Measurements from ENCODE around the gene LRP1. TPM values are rescaled to one million over a fixed set of nuclear protein-coding genes. Genes with fewer than 3 reads are reported as not detected.

LRP1 gene
- total RNA-seq, 1 donor from 2014 or later: 95.7 TPM

DNA sequence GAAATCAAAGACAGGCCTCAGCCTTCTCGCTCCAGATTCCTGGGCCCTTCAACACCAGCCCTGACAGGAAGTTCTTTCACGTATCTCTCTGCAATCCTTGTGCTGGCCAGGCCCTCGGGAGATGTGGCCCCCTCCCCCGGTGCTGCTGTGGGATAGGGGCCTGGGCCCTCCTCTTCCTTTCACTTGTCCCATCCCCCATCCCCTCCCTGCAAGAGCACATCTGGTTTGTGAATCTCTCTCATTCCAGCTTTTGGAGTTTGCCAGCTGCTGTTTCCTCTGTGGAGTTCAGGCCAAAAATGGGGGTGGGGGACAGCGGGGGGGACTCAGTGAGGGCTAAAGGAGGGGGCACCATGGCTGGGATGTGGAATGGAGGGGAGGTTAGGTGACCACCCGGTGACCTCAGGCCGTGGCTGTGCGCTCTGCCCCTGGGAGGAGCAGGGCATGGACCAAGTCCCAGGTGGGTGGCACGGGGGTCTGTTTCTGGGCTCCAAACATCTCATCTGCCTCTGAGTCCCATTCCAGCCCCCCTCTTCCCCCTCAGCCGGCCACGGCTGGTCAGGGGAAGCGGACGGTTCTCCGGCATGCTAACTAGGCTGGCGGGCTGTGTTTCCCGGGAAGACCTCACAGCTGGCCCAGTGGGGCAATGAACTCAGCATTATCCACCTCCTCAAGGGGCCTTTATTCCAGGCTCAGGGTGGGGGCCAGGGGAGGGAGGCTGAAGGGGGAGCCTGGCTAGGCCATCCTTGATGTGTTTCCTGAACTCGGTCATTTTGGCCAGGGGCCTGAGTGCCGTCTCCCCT is 7.4 kb downstream of the LRP1 start:
- Mint-ChIP-seq H3K4me1 (ENCODE audit: low read depth) (peaks cover 34% of the 10 kb centered on the region), H3K36me3 (ENCODE audit: insufficient read depth) (peaks cover 11% of the 10 kb centered on the region), H3K27ac (peak overlapping the region; percentile 73), H3K27me3 (peaks cover 3% of the 10 kb centered on the region), H3K4me3 (ENCODE audit: low read depth) (no peak overlapping the region), H3K9me3 (ENCODE audit: low read depth) (no peaks in the 10 kb centered on the region)
- TF ChIP-seq, protein P1, sequence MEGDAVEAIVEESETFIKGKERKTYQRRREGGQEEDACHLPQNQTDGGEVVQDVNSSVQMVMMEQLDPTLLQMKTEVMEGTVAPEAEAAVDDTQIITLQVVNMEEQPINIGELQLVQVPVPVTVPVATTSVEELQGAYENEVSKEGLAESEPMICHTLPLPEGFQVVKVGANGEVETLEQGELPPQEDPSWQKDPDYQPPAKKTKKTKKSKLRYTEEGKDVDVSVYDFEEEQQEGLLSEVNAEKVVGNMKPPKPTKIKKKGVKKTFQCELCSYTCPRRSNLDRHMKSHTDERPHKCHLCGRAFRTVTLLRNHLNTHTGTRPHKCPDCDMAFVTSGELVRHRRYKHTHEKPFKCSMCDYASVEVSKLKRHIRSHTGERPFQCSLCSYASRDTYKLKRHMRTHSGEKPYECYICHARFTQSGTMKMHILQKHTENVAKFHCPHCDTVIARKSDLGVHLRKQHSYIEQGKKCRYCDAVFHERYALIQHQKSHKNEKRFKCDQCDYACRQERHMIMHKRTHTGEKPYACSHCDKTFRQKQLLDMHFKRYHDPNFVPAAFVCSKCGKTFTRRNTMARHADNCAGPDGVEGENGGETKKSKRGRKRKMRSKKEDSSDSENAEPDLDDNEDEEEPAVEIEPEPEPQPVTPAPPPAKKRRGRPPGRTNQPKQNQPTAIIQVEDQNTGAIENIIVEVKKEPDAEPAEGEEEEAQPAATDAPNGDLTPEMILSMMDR (IDR thresholded peaks at IDR 0.05; ENCODE audit: unreplicated experiment): no peak
- DNase-seq (ENCODE audit: low spot score, unreplicated experiment): no peak

DNA sequence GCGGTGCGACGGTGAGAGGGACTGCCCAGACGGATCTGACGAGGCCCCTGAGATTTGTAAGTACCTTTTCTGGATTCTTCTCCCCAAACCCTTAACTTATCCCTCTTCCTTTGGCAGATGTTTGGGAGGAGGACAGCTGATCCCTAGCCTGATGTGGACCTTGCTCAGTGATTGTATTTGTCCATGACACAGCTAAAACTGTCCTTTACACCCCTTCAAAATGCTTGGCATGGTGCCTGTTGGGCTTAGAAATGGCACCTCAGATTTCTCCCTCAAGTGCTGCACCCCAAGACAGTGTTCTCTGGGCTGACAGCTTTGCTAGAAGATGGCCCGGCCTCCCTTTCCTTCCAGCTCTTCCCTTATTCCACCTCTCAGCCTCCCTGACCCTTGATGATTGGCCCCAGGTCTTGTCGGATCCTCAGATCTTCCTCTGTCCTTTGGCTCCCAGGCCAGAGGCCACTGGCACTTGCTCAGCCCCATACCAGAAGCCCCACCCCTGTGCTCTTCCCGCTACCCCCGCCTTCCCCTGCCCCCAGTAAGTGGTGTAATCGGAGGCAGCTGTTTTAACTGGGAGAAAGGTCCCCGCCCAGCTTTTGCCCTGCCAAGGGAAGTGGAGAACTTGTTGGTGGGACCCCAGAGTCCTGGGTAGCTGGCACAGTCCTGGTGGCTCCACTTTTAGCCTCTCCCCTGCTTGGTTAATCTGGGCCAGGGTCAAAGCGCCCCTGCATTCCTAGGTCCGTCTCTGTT is 10.4 kb downstream of the LRP1 start:
- no peak overlapping the region for H3K4me3 Mint-ChIP-seq (ENCODE audit: low read depth)
- no peaks in the 10 kb centered on the region for H3K9me3 Mint-ChIP-seq (ENCODE audit: low read depth)
- no peak overlapping the region for H3K27ac Mint-ChIP-seq
- H3K36me3 Mint-ChIP-seq (ENCODE audit: insufficient read depth): peaks cover 17% of the 10 kb centered on the region
- no peaks in the 10 kb centered on the region for H3K27me3 Mint-ChIP-seq
- TF ChIP-seq, protein P1 (IDR thresholded peaks at IDR 0.05; ENCODE audit: unreplicated experiment): no peak
- DNase-seq (ENCODE audit: low spot score, unreplicated experiment): no peak
- H3K4me1 Mint-ChIP-seq (ENCODE audit: low read depth): peaks cover 14% of the 10 kb centered on the region

DNA sequence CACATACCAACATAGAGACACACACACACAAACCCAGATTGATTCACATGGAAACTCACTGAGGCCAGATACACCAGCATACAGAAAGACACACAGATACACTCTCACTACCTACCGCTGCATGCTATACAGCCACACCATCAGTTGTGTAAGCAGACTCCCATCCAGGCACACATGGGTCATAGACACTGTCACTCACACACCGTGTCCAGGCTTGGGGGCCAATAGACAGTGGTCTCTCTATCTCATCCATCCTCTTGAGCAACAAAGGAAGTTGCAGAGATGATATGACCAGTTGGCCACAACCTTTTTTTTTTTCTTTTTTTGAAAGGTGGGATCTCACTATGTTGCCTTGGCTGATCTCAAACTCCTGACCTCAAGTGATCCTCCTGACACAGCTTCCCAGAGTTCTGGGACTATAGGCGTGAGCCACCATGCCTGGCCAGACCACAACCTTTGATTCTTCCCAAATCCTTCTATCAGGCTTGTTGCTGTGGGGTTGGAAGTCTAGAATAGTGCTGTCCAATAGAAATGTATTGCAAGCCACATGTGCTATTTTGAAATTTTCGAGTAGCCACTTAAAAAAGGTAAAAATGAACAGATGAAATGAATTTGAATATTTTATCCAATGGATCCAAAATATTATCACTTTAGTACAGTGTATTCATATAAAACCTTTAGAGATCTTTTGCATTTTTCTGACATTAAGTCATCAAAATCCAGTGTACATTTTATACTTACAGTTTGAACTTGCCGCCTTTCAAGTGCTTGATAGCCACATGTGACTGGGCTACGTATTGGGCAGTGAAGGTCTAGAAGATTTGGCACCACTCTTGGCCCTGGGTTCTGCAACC is 11.7 kb downstream of the LRP1 start:
- Mint-ChIP-seq H3K27me3 (no peaks in the 10 kb centered on the region), H3K4me1 (ENCODE audit: low read depth) (peaks cover 9% of the 10 kb centered on the region), H3K27ac (no peak overlapping the region), H3K9me3 (ENCODE audit: low read depth) (no peaks in the 10 kb centered on the region), H3K4me3 (ENCODE audit: low read depth) (no peak overlapping the region), H3K36me3 (ENCODE audit: insufficient read depth) (peaks cover 17% of the 10 kb centered on the region)
- TF ChIP-seq, protein P1 (IDR thresholded peaks at IDR 0.05; ENCODE audit: unreplicated experiment): no peak
- DNase-seq (ENCODE audit: low spot score, unreplicated experiment): no peak

DNA sequence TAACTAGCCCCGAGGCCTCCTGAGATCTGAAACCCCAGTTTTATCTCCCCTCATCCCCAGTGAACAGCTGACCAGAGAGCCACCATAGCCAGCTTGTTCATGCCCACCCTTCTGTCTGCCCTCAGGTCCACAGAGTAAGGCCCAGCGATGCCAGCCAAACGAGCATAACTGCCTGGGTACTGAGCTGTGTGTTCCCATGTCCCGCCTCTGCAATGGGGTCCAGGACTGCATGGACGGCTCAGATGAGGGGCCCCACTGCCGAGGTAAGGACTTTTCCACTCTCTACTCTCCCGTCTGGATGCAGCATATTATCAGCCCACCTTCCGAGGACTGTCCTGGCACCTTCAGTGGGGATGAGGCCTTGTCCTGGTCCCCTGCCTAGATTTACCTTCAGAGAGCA is 13.0 kb downstream of the LRP1 start:
- no peak overlapping the region for H3K4me3 Mint-ChIP-seq (ENCODE audit: low read depth)
- no peak for DNase-seq (ENCODE audit: low spot score, unreplicated experiment)
- H3K4me1 Mint-ChIP-seq (ENCODE audit: low read depth): peaks cover 9% of the 10 kb centered on the region
- TF ChIP-seq, protein P1 (IDR thresholded peaks at IDR 0.05; ENCODE audit: unreplicated experiment): no peak
- no peaks in the 10 kb centered on the region for H3K27me3 Mint-ChIP-seq
- H3K36me3 Mint-ChIP-seq (ENCODE audit: insufficient read depth): peaks cover 24% of the 10 kb centered on the region
- no peaks in the 10 kb centered on the region for H3K9me3 Mint-ChIP-seq (ENCODE audit: low read depth)
- peak overlapping the region; percentile 34 for H3K27ac Mint-ChIP-seq

DNA sequence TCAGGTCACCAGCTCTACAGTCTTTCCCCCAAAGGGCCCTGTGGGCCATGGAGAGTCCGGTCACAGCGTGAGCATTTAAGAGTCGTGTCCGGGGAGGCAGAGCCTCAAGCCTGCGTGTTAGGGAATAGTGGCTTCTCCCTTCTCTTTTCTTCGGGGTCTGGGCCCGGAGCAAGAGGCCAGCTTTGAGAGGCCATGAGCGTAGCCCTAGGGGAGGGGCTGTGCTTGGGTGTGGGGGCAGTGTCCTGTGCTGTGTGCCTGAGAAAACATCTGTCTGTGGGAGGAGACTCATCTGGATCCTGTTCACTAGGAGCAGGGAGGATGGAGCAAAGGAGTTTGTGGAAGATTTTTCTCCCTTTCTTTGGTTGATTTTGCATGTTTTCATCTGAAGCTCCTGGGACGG is 13.8 kb downstream of the LRP1 start:
- Mint-ChIP-seq H3K9me3 (ENCODE audit: low read depth) (no peaks in the 10 kb centered on the region), H3K4me3 (ENCODE audit: low read depth) (no peak overlapping the region), H3K36me3 (ENCODE audit: insufficient read depth) (peaks cover 25% of the 10 kb centered on the region), H3K4me1 (ENCODE audit: low read depth) (peaks cover 16% of the 10 kb centered on the region), H3K27ac (peak overlapping the region; percentile 19), H3K27me3 (no peaks in the 10 kb centered on the region)
- no peak for DNase-seq (ENCODE audit: low spot score, unreplicated experiment)
- TF ChIP-seq, protein P1 (IDR thresholded peaks at IDR 0.05; ENCODE audit: unreplicated experiment): no peak
